ENCODE results near the gene RTBDN.

The RTBDN gene

GRCh38 chr19:12791345-12792050 lies 42.9 kb downstream of the RTBDN start, which contains the start of gene JUNB:
Gene JUNB, plus strand, starts transcription at chr19:12791486. Its CDS starts 286 bp downstream, at chr19:12791772.
- DNase-seq = peak; percentile 96

- DNase-seq = no peak
These were observed 43.6 kb downstream of the RTBDN start for GRCh38 chr19:12790628-12791344.

- DNase-seq = peak; percentile 98
These were observed 44.3 kb downstream of the RTBDN start for GRCh38 chr19:12789904-12790619.

DNA sequence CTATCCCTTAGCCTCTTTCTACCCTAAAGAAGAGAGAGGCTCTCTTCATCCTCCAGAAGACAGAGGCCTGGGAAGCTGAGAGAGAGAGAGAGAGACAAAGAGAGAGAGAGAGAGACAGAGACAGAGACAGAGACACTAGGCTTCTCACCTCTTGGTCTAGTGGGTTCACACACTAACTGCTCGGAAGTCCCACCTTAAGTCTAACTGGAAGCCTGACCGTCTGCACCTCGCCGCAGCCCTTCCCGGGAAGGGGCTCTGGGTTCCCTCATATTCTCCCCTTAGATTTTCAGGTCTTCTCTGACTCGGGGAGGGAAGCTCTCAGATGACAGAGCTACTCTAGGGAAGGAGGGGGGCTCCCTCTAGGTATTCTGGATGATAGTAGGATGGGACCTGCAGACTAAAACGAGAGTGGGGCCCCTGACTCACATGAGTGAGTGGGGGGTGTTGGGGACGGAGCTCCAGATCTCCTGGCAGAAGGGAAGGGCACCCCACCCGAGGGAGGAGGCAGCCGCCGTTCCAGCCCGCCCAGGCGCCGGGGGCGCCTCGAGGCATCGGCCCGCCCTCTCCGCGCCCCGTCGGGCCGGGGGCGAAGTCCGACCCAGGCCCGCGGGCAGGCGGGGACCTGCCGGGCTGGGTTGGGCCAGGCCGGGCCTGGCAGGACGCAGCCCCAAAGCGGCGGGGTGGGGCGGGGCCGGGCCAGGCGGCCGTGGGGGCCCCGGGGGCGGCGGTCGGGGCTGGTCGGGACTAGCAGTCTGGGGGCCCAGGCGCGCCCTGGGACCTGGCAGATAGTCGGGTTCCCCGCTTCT lies 45.1 kb downstream of the RTBDN start:
- DNase-seq = no peak

DNA sequence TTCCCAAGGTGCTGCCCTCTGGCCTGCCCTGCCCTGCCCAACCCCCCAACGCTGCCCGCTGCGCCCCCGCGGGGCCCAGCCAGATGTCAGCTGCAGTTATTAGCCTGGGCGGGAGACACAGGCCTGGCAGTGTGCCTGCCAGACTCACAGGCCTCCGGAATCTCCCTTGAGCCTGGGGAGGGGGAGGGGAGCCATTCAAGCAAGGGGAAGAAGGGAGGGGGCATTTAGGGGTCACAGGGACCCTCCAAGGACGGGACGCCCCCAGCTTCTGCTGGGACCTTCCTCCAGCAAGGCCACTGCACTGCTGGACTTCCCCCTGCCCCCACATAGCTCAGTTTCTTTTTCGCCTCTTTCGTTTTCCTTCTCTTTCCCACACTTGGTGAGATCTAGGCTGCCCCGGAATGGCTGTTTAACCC lies 45.7 kb downstream of the RTBDN start:
- DNase-seq = peak; percentile 92

GRCh38 chr19:12788042-12788681 lies 46.2 kb downstream of the RTBDN start:
- DNase-seq = no peak

GRCh38 chr19:12787458-12787857 lies 46.9 kb downstream of the RTBDN start:
- no peak for DNase-seq

- no peak for DNase-seq
These were observed 47.4 kb downstream of the RTBDN start for GRCh38 chr19:12786952-12787351.

DNA sequence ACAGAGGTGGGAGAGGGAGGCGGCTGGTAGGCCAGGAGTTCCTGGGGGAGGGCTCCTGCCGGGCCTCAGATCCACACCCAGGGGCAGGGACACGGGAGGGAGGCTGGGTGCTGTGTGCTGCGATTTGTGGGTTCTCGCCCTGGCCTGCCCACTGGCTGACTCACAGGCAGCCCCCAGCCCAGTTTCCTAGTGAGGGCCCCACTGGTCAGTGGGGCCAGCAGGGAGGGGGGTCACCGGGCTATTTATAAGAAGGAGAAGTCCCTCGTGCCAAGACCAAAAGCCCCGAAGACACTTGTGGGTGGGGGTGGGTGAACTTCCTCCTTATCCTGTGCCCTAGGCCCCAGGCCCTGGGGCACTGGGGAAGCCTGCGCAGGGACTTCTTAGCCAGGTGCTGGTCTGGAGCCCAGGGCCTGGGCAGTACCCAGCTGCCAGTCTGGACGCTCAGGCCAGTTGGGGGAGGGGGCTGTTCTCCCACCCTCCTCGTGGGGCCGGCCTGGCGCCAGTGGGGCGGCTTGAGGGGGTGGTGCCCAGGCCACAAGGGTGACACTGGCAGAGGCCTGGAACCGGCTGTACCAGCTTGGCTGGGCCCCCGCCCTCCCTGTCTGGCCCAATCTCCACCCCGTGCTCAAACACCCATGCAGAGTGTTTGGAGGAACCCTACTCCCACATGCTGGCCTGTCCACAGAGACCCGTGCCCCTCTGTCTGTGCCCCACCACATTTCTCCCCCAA lies 48.1 kb downstream of the RTBDN start:
- DNase-seq = peak; percentile 64

- DNase-seq = no peak
These were observed 48.8 kb downstream of the RTBDN start for GRCh38 chr19:12785431-12786031.

DNA sequence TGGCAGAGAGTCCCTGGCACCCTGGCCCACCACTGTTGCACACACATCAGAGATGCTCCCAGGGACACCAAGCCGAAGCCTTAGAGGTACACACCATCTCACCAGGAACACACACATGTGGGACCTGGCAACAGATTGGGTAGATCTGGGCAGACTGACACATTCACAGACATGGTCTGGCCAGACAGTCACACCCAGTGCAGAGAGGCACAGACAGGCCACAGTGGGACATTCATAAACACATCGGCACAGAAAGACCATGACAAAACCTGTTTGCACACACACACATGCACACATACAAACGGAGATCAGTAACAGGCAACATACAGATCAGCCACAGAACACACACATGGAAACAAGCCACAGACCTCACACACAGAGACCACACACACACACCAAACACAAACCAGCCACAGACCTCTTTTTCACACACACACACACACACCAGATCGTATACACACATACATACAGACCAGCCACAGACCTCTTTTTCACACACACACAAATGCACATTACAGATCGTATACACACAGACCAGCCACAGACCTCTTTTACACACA lies 49.4 kb downstream of the RTBDN start:
- no peak for DNase-seq

DNA sequence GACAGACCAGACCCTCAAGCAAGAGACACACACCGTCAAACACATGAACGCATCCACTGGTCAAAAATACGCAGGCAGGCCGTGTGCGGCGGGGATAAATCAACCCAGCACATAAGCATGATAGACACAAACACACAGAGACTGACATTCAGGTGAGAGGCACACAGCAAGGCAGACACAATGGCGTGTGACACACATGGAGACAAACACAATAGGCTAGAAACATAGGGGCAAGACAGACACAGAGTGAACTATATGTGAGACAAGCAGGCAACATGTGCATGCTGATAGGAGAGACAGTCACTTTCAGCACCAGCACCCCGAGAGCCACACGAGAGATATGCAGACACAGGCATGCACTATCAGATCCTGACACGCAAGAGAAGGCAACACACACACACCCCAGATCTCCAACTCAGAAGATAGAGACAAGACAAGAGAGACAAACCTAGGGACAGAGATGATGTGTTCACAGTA lies 49.9 kb downstream of the RTBDN start:
- DNase-seq = no peak

GRCh38 chr19:12783849-12784393 lies 50.5 kb downstream of the RTBDN start:
- no peak for DNase-seq

DNA sequence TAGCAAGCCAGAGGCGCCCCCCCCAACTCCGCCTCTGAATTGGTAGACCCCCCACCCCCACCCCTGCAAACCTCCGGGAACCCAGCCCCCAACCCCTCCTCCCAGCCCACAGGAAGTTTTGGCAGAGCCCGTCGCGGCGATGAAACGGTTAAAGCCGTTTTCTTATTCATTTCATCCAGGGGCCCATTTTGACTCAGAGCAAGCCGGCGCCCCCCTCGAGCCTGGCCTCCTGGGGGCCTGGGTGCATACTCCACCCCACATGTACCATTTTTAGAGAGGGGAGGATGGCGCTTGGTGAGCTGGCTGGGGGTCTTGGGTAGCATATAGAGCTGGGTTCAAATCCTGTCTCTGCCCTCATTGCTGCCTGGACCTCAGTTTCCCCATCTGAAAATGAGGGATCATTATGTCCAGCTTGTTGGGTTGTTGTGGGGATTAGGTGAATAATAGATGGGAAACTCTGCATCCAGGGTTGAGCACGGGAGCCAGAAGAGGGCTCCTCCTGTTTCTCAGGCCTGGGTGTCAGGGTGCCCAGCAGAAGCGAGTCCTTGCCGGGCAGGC lies 51.0 kb downstream of the RTBDN start:
- no peak for DNase-seq

DNA sequence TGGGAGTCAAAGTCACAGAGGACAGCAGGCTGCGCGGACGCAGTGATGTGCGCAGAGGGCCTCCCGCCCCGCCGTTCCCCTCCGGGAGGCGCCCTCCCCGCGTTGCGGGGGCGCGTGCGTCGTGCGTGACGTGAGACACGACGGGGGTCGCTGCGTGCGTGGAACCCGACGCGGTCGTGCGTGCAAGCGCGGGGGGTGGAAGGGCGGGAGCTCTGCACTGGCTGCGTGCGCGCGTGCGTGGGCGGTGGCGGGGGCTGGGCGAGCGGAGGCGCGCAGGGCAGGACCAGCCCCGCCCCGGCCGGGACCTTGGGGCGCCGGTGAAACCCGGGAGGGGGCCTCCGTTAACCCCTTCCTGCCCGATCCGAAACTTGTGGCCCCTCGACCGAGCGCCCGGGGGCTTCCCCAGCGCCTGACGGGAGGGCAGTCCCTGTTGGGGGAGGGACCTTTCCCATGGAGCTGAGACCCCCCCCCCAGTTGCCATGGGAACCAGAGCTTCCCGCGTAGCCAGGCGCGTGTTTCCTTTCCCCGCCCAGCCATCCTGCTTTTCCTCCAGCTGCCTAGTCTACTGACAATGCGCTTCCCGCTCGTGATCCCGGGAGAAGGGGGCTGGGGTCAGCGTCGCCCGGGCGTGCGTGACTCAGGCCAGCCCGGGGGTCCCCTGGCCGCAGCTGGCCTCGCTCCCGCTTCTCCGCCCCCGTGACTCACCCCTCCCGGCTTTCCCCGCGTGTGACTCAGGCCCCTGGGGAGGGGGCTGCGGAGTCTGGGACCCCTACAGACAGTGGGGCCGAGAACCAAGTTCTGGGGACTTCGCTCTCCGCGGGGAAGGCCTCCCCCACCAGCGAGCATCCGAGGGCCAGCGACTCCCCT lies 51.7 kb downstream of the RTBDN start:
- DNase-seq = peak; percentile 72

DNA sequence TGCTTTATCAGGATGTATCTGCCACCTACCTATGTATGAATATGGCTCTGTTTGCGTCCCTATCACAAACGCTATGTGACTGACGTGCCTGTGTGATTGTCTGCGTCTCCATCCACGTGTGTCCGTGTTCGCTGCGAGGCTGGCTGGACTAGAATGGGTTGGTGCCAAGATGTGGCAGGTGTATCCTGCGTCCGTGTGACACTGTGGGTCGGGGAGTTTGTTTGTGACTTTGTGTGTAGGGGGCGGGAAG lies 52.3 kb downstream of the RTBDN start:
- DNase-seq = no peak

DNA sequence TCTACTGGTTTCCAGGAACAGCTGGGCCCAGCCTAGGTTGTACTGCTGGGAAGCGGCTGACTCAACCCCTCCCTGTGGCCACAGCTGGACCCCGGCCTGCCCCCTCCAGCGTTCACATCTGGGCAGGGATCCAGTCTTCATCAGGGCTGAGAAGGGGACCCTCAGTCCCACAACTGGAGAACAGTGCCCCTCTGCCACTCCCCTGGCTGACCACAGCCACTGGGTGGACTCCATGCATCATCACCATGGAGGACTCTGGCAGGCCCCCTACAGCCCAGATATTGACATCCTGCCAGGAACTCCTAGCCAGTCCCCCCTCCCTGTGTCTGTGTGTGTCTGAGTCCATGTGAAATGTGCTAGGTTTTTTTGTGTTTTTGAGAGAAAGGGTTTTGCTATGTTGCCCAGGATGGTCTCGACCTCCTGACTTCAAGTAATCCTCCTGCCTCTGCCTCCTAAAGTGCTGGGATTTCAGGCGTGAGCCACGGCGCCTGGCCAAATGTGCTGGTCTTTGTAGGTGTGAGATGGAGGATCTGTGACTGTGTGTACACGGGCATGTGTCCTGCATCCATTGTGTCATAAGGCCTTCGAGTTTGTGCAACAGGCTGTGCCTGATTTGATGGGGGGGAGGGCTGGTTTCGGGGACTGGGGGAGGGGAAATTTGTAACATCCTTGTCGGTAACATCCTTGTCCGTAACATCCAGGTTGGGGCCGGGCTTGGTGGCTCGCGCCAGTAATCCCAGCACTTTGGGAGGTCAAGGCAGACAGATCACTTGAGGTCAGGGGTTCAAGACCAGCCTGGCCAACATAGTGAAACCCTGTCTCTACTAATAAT lies 55.0 kb downstream of the RTBDN start:
- peak; percentile 53 for DNase-seq

GRCh38 chr19:12778905-12779161 lies 55.5 kb downstream of the RTBDN start:
- DNase-seq = no peak
